GM23338 (cell line): ENCODE data around the gene CCDC167. TPM values are rescaled to one million over a fixed set of nuclear protein-coding genes. Genes with fewer than 3 reads are reported as not detected.
A peak's percentile ranks its signal among the peaks of the same experiment; 100 is the strongest.

Experiments used
- ATAC-seq: fragments of 200-7000 bp; cut with Tn5 transposase; 3 replicates; pipeline ENCODE4 v1.9.1; 2020
- DNase-seq: peaks from one replicate; pipeline ENCODE4 v3.0.0-alpha.2; 2015; ENCODE audit warnings: low spot score
- H2AFZ ChIP-seq: fragments of 200-600 bp; sonication (generic); 2 replicates; pipeline ENCODE4 v1.8.0; 2016; ENCODE audit warnings: antibody characterized with exemption, mild to moderate bottlenecking, moderate library complexity
- H3F3A ChIP-seq: fragments of 200-600 bp; sonication (generic); replicated peaks from 2 replicates; pipeline ENCODE4 v1.8.0; 2017; ENCODE audit warnings: antibody characterized with exemption, mixed run types, low read depth
- H3K27ac ChIP-seq: fragments of 200-600 bp; sonication (generic); 2 replicates; pipeline ENCODE4 v1.6.1; 2016; ENCODE audit warnings: low read depth
- H3K27me3 ChIP-seq: fragments of 200-600 bp; sonication (generic); 2 replicates; pipeline ENCODE4 v1.8.0; 2016; ENCODE audit warnings: mild to moderate bottlenecking, mixed run types, moderate library complexity; ENCODE audit not compliant: insufficient read depth
- H3K36me3 ChIP-seq: fragments of 200-600 bp; sonication (generic); 2 replicates; pipeline ENCODE4 v1.8.0; 2016; ENCODE audit warnings: mild to moderate bottlenecking; ENCODE audit not compliant: insufficient read depth
- H3K4me1 ChIP-seq: fragments of 200-600 bp; sonication (generic); 2 replicates; pipeline ENCODE4 v1.8.0; 2016; ENCODE audit warnings: mild to moderate bottlenecking, moderate library complexity; ENCODE audit not compliant: insufficient read depth
- H3K4me2 ChIP-seq: fragments of 200-600 bp; sonication (generic); 2 replicates; pipeline ENCODE4 v1.7.1; 2017; ENCODE audit warnings: mixed run types
- H3K4me3 ChIP-seq: fragments of 200-600 bp; sonication (generic); 2 replicates; pipeline ENCODE4 v1.6.1; 2016; ENCODE audit warnings: mixed run types
- H3K79me2 ChIP-seq: fragments of 200-600 bp; sonication (generic); replicated peaks from 2 replicates; pipeline ENCODE4 v1.8.0; 2017; ENCODE audit warnings: mild to moderate bottlenecking; ENCODE audit not compliant: insufficient read depth
- H3K9me2 ChIP-seq: fragments of 200-600 bp; sonication (generic); 2 replicates; pipeline ENCODE4 v1.8.0; 2017; ENCODE audit not compliant: insufficient read depth
- H4K20me1 ChIP-seq: fragments of 200-600 bp; sonication (generic); replicated peaks from 2 replicates; pipeline ENCODE4 v1.8.0; 2017; ENCODE audit warnings: mild to moderate bottlenecking; ENCODE audit not compliant: insufficient read depth
- H3K27ac Mint-ChIP-seq: 2 replicates; pipeline ENCODE4 v1.8.0; 2020; ENCODE audit warnings: inconsistent platforms, mild to moderate bottlenecking, moderate library complexity, mixed read lengths
- H3K27me3 Mint-ChIP-seq: 3 replicates; pipeline ENCODE4 v1.8.0; 2022; ENCODE audit warnings: low read depth, mild to moderate bottlenecking, moderate library complexity, mixed read lengths, inconsistent platforms; ENCODE audit not compliant: insufficient read depth, poor library complexity
- H3K36me3 Mint-ChIP-seq: 3 replicates; pipeline ENCODE4 v1.8.0; 2021; ENCODE audit warnings: low read depth, mild to moderate bottlenecking, inconsistent platforms, moderate library complexity, mixed read lengths
- H3K4me1 Mint-ChIP-seq: 3 replicates; pipeline ENCODE4 v1.8.0; 2020; ENCODE audit warnings: mild to moderate bottlenecking, inconsistent platforms, mixed read lengths
- H3K4me3 Mint-ChIP-seq: 3 replicates; pipeline ENCODE4 v1.8.0; 2021; ENCODE audit warnings: moderate library complexity, mild to moderate bottlenecking, inconsistent platforms, mixed read lengths
- H3K9me3 Mint-ChIP-seq: 3 replicates; pipeline ENCODE4 v1.8.0; 2020; ENCODE audit warnings: moderate library complexity, mild to moderate bottlenecking, inconsistent platforms, mixed read lengths
- CREB1 ChIP-seq: fragments of 250-450 bp; sonication (Bioruptor Pico); IDR thresholded peaks from 2 replicates; pipeline ENCODE4 v1.5.0; 2020; ENCODE audit warnings: low read depth, mild to moderate bottlenecking, moderate library complexity
- CTCF ChIP-seq, 2 experiments: fragments of 200-600 bp in 1 of 2; sonication (generic) in 1 of 2; conservative IDR thresholded peaks; 2 replicates each; pipeline versions ENCODE4 v1.5.1 to v1.6.1; 2016 to 2017; ENCODE audit warnings: antibody characterized with exemption in 2 of 2, low read depth in 2 of 2, mild to moderate bottlenecking in 2 of 2, moderate library complexity in 1 of 2
- EZH2 ChIP-seq: fragments of 200-600 bp; sonication (generic); IDR thresholded peaks from one replicate; pipeline ENCODE4 v1.8.0; 2017; ENCODE audit warnings: antibody characterized with exemption, mild to moderate bottlenecking, low read depth; ENCODE audit not compliant: unreplicated experiment
- EZH2phosphoT487 ChIP-seq: fragments of 200-600 bp; sonication (generic); IDR thresholded peaks from one replicate; pipeline ENCODE4 v1.8.1; 2018; ENCODE audit warnings: antibody characterized with exemption; ENCODE audit not compliant: unreplicated experiment
- JUNB ChIP-seq: IDR thresholded peaks from one replicate; pipeline ENCODE4 v1.6.1; 2016; ENCODE audit warnings: antibody characterized with exemption; ENCODE audit not compliant: unreplicated experiment
- NANOG ChIP-seq: IDR thresholded peaks from 2 replicates; pipeline ENCODE4 v1.6.1; 2016; ENCODE audit warnings: antibody characterized with exemption, borderline replicate concordance
- POLR2AphosphoS5 ChIP-seq: IDR thresholded peaks from 2 replicates; pipeline ENCODE4 v1.6.1; 2016; ENCODE audit warnings: antibody characterized with exemption, low read depth
- STAT1 ChIP-seq: IDR thresholded peaks from one replicate; pipeline ENCODE4 v1.6.1; 2016; ENCODE audit warnings: antibody characterized with exemption; ENCODE audit not compliant: unreplicated experiment
- ZNF114 ChIP-seq: fragments of 250-450 bp; sonication (Bioruptor Pico); IDR thresholded peaks from 2 replicates; pipeline ENCODE4 v1.5.0; 2020; ENCODE audit warnings: mild to moderate bottlenecking, moderate library complexity
- ZNF331 ChIP-seq: fragments of 250-450 bp; sonication (Bioruptor Pico); IDR thresholded peaks from 2 replicates; pipeline ENCODE4 v1.5.0; 2020; ENCODE audit warnings: low read depth, mild to moderate bottlenecking, moderate library complexity
- polyA plus RNA-seq: library from polyadenylated mRNA; unstranded; fragments of >200 nt; fragmentation: Nextera tagmentation; extraction: Ambion mirVana; gene quantifications from 2 replicates; pipeline ENCODE4 v1.2.1, GENCODE V29; 2016
- total RNA-seq: library from RNA; depleted of rRNA; stranded (reverse); fragments of >200 nt; shearing (Covaris generic); gene quantifications from 2 replicates; pipeline ENCODE4 v1.2.3, GENCODE V29; 2014
- TF ChIP-seq, protein P1 (sequence below): IDR thresholded peaks from 2 replicates; pipeline ENCODE4 v1.6.1; 2016; ENCODE audit warnings: antibody characterized with exemption
- TF ChIP-seq, protein P2 (sequence below): fragments of 250-450 bp; sonication (Bioruptor Pico); IDR thresholded peaks from 2 replicates; pipeline ENCODE4 v1.5.0; 2020; ENCODE audit warnings: mild to moderate bottlenecking, moderate library complexity
- TF ChIP-seq, protein P3 (sequence below): IDR thresholded peaks from one replicate; pipeline ENCODE4 v1.6.1; 2018; ENCODE audit warnings: antibody characterized with exemption; ENCODE audit not compliant: unreplicated experiment

The CCDC167 gene
- total and polyA plus RNA-seq, 2 experiments from 2014 or later = 17.6 to 21.4 TPM

DNA sequence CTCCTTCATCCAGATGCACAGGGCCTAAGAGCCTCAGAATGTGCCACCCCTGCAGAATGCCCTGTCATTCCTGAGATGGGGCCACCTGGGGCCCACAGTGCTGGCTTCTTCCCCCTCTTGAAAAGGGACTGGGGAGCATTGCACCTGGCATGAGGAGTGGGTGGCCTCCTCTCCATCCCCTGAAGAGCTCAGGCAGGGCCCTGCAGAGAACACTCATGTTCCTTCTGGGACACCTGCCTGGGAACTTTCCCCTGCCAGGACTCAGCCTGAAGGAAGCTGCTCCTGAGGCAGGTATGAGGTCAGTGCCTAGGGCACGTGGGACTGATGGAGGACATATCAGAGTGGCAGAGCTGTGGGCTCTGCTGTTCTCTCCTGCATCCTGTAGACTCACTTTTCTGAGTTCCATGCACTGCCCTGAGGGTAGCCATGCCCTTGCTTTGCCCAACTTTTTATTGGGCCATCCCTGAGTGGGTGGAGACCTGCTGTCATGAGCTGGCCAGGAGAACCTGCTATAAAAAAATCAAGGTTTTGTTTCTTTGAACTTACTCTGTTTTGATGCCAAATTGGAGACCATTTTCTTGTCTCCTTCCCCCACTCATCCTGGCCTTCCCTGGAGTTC is 19.5 kb downstream of the CCDC167 start:
- H2AFZ ChIP-seq = no peak overlapping the region
- no peak for ATAC-seq
- DNase-seq = no peak
- H3K4me2 ChIP-seq = peak overlapping the region; percentile 60
- H3K9me2 ChIP-seq = no peaks in the 10 kb centered on the region
- Mint-ChIP-seq H3K4me3 (no peak overlapping the region), H3K27ac (no peak overlapping the region), H3K4me1 (peaks cover 19% of the 10 kb centered on the region), H3K27me3 (peaks cover 9% of the 10 kb centered on the region), H3K36me3 (peaks cover 20% of the 10 kb centered on the region; the same call in 2 of the 3 replicates), H3K9me3 (no peaks in the 10 kb centered on the region)
- no peaks in the 10 kb centered on the region; the same call in none of the 2 replicates for H4K20me1 ChIP-seq
- H3F3A ChIP-seq = 0 out of 2 replicates have a peak, but pooled peaks cover 6% of the 10 kb centered on the region
- no peaks in the 10 kb centered on the region for H3K36me3 ChIP-seq
- H3K4me3 ChIP-seq = no peak overlapping the region
- H3K4me1 ChIP-seq = peaks cover 17% of the 10 kb centered on the region
- H3K27me3 ChIP-seq = no peaks in the 10 kb centered on the region
- H3K79me2 ChIP-seq = no peaks in the 10 kb centered on the region
- no peak overlapping the region for H3K27ac ChIP-seq
- TF ChIP-seq, protein P1, sequence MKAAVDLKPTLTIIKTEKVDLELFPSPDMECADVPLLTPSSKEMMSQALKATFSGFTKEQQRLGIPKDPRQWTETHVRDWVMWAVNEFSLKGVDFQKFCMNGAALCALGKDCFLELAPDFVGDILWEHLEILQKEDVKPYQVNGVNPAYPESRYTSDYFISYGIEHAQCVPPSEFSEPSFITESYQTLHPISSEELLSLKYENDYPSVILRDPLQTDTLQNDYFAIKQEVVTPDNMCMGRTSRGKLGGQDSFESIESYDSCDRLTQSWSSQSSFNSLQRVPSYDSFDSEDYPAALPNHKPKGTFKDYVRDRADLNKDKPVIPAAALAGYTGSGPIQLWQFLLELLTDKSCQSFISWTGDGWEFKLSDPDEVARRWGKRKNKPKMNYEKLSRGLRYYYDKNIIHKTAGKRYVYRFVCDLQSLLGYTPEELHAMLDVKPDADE = no peak
- no peak for TF ChIP-seq ZNF114 (CRISPR knock-in tag)
- no peak for TF ChIP-seq EZH2phosphoT487
- no peak for TF ChIP-seq CTCF (conservative IDR thresholded peaks at IDR 0.05; ENCODE audit: low read depth in 2 of 2)
- no peak for TF ChIP-seq POLR2AphosphoS5
- TF ChIP-seq CREB1 (CRISPR knock-in tag) = no peak
- no peak for TF ChIP-seq NANOG
- TF ChIP-seq, protein P2, sequence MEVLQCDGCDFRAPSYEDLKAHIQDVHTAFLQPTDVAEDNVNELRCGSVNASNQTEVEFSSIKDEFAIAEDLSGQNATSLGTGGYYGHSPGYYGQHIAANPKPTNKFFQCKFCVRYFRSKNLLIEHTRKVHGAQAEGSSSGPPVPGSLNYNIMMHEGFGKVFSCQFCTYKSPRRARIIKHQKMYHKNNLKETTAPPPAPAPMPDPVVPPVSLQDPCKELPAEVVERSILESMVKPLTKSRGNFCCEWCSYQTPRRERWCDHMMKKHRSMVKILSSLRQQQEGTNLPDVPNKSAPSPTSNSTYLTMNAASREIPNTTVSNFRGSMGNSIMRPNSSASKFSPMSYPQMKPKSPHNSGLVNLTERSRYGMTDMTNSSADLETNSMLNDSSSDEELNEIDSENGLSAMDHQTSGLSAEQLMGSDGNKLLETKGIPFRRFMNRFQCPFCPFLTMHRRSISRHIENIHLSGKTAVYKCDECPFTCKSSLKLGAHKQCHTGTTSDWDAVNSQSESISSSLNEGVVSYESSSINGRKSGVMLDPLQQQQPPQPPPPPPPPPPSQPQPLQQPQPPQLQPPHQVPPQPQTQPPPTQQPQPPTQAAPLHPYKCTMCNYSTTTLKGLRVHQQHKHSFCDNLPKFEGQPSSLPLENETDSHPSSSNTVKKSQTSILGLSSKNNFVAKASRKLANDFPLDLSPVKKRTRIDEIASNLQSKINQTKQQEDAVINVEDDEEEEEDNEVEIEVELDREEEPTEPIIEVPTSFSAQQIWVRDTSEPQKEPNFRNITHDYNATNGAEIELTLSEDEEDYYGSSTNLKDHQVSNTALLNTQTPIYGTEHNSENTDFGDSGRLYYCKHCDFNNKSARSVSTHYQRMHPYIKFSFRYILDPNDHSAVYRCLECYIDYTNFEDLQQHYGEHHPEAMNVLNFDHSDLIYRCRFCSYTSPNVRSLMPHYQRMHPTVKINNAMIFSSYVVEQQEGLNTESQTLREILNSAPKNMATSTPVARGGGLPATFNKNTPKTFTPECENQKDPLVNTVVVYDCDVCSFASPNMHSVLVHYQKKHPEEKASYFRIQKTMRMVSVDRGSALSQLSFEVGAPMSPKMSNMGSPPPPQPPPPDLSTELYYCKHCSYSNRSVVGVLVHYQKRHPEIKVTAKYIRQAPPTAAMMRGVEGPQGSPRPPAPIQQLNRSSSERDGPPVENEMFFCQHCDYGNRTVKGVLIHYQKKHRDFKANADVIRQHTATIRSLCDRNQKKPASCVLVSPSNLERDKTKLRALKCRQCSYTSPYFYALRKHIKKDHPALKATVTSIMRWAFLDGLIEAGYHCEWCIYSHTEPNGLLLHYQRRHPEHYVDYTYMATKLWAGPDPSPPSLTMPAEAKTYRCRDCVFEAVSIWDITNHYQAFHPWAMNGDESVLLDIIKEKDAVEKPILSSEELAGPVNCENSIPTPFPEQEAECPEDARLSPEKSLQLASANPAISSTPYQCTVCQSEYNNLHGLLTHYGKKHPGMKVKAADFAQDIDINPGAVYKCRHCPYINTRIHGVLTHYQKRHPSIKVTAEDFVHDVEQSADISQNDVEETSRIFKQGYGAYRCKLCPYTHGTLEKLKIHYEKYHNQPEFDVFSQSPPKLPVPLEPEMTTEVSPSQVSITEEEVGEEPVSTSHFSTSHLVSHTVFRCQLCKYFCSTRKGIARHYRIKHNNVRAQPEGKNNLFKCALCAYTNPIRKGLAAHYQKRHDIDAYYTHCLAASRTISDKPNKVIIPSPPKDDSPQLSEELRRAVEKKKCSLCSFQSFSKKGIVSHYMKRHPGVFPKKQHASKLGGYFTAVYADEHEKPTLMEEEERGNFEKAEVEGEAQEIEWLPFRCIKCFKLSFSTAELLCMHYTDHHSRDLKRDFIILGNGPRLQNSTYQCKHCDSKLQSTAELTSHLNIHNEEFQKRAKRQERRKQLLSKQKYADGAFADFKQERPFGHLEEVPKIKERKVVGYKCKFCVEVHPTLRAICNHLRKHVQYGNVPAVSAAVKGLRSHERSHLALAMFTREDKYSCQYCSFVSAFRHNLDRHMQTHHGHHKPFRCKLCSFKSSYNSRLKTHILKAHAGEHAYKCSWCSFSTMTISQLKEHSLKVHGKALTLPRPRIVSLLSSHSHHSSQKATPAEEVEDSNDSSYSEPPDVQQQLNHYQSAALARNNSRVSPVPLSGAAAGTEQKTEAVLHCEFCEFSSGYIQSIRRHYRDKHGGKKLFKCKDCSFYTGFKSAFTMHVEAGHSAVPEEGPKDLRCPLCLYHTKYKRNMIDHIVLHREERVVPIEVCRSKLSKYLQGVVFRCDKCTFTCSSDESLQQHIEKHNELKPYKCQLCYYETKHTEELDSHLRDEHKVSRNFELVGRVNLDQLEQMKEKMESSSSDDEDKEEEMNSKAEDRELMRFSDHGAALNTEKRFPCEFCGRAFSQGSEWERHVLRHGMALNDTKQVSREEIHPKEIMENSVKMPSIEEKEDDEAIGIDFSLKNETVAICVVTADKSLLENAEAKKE (CRISPR knock-in tag) = no peak
- no peak for TF ChIP-seq STAT1
- TF ChIP-seq EZH2 = no peak
- no peak for TF ChIP-seq JUNB
- no peak for TF ChIP-seq ZNF331 (CRISPR knock-in tag)
- TF ChIP-seq, protein P3, sequence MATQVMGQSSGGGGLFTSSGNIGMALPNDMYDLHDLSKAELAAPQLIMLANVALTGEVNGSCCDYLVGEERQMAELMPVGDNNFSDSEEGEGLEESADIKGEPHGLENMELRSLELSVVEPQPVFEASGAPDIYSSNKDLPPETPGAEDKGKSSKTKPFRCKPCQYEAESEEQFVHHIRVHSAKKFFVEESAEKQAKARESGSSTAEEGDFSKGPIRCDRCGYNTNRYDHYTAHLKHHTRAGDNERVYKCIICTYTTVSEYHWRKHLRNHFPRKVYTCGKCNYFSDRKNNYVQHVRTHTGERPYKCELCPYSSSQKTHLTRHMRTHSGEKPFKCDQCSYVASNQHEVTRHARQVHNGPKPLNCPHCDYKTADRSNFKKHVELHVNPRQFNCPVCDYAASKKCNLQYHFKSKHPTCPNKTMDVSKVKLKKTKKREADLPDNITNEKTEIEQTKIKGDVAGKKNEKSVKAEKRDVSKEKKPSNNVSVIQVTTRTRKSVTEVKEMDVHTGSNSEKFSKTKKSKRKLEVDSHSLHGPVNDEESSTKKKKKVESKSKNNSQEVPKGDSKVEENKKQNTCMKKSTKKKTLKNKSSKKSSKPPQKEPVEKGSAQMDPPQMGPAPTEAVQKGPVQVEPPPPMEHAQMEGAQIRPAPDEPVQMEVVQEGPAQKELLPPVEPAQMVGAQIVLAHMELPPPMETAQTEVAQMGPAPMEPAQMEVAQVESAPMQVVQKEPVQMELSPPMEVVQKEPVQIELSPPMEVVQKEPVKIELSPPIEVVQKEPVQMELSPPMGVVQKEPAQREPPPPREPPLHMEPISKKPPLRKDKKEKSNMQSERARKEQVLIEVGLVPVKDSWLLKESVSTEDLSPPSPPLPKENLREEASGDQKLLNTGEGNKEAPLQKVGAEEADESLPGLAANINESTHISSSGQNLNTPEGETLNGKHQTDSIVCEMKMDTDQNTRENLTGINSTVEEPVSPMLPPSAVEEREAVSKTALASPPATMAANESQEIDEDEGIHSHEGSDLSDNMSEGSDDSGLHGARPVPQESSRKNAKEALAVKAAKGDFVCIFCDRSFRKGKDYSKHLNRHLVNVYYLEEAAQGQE = no peak
